GM18517 (cell line): ENCODE results near the gene VOPP1.
"Not testable (repeated sequence)": the region's sequence is repeated elsewhere in the genome, so short reads cannot be mapped to it uniquely, and the experiment has no call there.

Experiments
- ATAC-seq: cut with Tn5 transposase; IDR thresholded peaks from one replicate; pipeline ENCODE4 v1.9.1; 2021; ENCODE audit warnings: mild to moderate bottlenecking, moderate library complexity; ENCODE audit not compliant: unreplicated experiment

The VOPP1 gene

DNA sequence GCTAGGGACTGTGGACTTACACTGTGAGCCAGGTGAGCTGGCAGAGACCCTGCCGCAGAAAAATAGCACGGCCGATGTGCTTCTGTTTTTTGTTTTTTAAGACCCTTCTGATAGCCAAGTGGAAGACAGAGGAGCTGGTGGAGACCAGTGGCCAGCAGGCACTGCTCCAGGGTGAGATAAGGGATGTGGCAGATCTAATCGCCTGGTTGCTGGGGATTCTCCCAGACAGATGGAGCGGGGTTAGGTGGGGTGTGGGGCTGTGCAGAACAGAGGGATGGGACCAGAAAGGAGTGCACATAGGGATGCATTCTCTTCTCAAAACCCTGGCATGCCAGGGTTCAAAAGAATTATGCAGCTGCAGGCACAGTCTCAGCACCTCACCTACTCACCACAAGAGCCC is 82.2 kb downstream of the VOPP1 start:
- ATAC-seq: no peak

DNA sequence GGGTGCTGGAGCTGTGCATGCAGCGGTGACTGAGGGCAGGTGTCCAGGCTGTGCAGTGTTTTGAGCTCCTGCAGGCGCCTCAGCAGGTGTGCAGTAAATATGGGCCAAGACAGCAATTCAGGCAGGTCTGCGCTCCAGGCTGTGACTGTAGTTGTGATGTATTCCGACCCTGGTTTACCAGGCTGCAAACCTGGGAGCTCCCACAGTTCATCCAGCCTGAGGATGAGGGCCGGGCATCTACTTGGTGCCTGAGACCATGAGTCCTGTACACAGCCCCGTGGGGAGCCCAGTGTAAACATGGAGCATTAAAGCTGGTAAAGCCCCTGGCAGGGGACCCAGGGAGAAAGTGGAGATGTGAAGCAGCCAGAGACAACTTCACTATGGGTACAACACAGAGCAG is 82.8 kb downstream of the VOPP1 start:
- ATAC-seq: no peak

DNA sequence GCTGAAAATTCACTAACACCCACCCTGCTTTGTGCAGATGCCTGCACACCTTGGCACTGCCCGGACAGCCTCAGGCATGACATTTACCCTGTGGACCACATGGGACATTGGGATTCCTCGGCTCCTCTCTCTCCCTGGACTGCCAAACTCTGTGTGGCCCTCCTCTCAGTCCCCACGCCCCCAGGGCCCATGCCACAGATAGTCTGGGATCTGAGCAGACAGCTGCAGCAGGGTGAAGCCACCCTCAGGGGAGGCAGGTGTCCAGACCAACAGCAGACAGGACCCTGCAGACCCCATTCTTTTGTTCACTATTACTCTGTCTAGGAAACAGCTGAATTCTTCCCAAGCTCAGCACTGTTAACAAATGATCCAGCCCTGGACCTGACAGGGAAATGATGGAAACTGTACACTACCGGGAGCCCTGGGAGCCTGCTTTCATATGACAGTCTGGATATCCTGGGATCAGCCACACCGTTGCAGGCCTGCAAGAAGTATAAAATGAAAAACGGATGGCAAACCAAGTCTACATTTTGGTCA is 83.4 kb downstream of the VOPP1 start:
- no peak for ATAC-seq

DNA sequence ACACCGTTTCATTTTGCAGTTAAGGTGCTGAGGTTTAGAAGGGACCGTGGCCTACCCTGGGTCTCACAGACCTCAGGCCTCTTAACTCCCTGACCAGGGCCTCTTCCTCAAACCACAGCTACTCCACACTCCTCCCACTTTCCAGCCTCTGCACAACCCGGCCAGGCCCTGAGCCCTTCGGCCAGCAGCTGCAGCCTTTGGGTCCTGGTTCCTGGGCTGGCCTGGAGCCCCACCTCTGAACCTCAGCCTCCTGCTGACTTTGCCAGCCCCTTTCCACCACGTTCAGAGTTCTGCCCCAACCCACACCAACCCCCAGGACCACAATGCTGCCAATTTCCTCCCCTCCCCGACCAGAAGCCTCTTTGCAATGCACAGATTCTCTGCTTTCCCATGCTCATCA is 84.1 kb downstream of the VOPP1 start:
- no peak for ATAC-seq

DNA sequence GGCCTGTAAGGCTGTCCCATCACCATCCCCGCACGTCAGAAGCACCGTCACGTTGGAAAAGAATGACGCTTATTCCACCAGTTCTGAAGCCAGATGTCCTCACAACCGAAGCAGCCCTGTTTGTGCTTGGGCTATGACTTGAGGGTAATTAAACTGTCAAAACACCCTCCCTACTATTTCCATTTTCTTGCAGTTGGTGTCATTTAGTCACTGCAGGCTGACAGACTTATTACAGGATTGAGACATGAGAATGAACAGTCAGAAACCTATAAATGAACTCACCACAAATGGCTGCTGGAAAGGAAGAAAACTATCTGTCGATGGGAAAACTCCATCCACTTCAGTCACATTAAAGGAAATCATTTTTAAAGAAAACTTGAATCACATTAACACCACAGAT is 85.3 kb downstream of the VOPP1 start:
- ATAC-seq: no peak

DNA sequence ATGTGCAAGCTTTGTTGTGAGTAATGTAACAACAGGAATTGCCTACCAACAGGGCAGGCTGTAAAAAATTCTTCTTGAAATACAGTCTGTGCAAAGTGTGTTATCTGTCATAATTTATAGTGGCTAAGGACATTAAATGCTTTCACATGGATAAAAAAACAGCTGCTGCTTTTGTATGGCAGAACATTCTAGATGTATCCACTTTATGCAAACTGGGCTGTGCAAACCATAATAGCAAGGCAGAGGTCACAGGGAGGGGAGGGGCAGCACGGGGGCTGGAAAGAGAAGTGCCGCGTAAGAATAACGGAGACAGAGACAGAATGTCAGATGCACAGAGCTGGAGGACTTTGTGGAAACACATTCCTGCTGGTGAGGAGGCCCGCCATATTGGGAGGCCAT is 86.1 kb downstream of the VOPP1 start:
- ATAC-seq: no peak

DNA sequence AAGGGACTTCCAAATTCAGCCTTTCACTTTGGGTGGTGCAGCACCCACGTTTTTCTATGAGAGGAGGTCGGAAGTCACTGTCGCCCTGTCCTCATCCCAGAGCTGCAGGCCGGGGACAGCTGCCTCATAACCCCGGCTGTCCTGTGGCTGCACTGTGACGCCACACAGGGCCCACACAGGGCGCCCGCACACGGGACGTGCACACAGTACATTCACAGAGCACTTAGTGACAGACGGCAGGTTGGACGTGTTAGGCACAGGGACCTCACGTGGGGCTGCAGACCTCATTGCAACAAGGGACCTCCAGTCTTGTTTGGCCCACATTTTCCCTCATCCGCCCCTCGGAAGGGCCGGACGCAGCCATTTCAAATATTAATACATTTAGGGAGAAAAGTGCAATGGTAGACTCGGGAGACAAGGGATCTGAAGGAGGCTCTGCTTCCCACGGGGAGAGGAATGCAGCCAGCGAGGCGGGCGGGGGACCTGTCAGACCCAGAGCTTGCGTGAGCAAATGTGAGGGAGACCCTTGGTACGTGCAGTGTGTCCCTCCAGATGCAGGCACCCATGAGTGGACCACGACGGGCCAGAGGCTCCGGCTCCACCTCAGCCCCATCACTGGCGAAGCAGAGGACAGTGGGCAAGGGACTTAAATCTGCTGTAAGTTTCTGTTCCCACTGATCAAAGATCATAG is 86.7 kb downstream of the VOPP1 start:
- no peak for ATAC-seq

DNA sequence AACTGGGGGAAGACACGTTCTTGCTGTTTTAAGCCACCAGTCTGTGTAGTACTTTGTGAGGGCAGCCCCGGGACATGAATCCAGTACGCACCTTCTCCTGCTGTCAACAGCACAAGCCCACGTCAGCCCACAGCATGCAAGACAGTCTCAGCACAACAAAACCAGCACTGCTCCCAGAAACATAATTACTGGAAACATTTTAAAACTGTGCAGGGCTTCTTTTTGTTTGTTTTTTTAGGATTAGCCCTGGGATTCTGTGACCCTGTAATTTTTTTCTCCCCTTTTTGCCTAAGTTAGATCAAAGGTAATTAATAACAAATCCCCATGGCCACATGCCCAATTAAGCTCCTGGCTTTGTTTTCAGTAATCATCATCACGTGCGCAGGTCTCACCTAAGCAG is 87.5 kb downstream of the VOPP1 start:
- ATAC-seq: no peak

DNA sequence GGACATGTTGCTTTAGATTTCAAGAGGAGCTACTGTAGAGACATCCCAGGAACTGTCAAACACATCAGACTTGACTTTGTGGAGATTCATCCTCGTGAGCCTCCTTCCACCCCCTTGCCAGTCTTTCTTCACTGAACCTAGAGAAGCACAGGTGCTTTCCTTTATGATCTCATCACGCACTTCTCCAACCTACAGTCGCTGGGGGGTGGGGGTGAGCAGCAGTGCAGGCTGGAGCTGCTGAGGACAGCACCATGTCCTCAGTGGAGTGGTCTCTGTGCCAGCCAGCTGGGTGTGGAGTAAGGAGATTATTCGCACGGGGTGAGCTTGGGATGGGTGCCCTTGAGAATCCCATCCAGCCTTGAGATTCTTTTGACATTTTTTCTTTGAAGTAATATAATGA is 88.1 kb downstream of the VOPP1 start:
- ATAC-seq: no peak

DNA sequence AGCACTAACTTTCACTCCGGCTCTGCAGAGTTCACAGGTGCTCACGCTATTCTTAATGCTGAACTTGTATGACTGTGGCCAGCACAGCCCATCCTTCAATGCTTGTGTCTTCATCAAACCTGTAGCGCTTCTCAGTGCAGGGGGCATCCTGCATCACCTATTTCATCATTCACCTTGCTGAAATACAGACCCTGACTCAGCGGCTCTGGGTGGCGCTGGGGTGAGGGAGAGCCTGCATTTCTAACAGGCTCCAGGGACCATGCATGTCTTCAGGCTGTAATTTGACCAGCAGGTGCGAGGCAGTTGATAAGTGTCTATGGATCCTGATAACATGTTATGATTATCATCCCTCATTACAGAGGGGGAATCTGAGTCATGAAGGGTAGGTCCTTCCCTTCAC is 89.3 kb downstream of the VOPP1 start:
- ATAC-seq: no peak

DNA sequence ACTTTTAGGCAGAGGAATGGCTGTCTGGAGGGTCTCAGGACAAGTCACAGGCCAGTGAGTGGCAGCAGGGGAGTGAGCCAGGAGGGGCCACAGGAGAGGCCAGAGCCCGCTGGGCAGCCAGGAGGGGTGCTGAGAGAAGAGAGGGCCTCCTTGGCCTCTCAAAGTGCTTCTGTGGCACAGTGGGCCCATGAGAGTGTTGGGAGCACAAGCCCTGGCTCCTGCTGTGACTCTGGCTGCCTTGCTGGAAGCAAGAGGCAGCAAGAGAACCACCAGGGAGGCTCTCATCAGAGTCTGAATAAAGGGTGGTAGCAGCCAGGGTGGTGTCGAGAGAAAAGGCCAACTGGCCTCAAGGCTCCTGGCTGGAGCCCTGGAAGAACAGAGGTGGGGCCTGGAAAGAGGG is 91.1 kb downstream of the VOPP1 start:
- no peak for ATAC-seq

DNA sequence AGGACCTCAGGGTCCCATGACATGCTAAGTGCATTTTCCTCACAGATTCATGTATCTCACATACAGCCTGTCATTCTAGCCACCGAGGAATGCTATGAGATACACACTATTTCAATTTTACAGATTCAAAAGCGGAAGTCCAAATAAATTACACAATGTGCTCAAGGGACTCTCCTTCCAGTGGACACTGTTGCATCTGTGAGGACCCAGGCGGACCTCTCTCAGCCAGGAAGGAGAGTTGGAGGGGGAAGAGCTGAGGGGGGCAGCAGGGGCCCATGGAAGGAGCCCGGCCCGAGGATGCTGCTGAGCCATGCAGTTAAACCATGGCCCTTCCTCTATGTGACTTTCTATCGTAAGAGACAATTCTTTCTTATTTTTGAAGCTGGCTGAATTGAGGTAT is 93.6 kb downstream of the VOPP1 start:
- no peak for ATAC-seq

DNA sequence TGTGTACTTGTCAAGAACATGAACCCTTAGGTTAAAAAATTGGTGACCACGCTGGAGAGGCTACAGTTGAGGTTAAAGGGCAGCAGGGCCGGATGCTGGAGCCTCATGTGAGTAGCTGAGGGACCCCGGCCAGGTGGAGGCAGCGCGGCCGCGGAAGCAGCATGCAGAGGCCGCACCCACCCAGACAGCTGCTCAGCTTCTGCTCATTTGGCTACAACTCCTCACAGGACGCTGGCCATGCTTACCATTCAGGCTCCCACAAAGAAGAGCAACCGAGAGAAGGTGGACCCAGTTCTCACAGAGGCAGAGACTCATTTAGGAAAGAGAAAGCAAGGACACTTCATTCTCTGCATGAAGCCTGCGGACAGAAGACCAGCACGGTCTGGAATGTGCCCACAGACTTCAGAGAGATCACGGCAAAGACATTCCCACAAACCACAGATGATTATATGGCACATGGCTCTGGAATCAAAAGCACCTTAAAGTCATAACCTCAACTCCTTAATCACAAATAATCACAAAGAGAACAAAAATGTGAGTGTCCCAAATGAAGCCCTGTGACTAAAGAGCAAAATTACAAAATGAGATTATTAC is 94.4 kb downstream of the VOPP1 start:
- no peak for ATAC-seq

DNA sequence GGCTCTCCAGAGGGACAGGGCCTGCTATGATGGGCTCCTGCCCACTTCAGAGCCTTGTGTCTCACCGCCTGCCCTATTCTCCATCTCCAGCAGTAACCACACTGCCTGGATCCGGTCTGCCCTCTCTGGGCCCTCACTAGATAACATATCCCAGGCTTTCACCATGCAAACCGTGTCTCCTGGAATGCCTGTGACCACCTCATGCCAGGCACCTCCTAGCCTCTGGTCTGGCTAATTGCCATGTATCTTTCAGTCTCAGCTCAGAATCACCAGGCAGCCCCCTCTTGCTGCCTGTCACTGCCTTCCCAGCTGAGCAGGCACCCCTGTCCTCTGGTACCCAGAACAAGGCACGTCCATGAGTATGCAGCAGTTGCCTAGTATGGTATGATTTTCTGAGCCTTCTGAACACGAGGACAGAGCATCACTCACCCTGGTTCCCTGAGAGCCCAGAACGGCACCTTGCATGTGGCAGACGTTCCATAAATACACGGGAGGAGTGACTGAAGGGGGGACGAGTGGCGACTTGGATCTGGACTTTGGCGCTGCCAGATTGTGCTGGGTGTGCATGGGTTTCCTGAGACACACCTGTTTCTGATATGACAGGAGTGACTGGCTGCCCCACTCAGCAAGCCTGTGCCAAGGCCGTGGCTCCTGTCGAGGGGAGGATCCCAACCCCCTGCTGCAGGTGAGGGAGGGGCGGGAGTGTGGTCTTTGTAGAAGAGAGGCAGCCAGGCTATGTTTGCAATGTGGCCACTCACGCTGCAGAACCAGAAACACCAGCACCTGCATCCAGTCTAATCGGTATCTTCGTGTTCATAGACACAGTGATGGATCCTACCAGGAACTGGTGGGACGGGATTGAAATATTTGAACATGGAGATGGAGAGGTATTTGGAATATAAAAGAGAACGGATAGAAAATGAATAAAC is 95.2 kb downstream of the VOPP1 start:
- no peak for ATAC-seq

DNA sequence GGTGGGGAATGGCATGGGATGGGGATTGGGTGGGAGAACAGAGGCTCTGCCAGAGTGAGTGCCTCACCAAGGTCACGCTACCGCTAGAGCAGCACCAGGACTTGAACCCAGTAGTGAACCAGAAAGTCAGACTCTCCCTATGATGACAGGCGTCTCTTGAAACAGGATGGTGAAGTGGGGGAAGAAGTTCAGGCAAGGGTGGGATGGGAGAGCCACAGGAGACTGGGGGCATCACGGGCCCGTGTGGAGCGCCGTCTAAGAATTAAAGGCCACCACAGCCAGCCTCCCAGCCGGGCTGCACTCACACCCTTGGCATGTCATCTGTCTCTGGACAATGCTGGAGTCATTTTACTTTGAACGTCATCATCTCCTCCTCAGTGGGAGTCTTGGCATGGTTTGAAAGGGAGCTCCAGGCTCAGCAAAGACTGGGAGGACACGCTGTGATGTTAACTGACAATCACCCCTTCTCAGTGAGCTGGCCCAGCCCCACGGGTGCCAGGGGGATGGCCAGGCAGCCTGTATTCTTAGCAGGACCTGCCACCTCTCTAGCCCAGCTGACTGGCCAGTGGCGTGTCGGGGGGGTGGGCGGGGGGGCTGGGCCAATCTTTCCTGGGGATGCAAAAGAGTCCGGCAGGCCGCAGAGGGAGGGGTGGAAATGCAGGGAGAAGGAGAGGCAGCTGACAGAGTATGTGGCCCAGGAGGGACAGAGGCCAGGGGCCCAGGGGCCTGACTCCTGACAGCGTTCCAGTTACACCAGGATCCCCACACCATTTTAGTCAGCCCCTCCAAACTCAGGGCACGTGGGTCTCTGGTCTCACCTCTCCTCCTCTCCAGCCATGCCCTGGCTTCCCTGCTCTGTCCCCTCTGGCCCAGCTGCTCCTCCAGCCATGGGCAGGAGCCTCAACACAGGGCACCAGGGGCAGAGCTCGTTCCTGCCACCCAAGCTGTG is 96.2 kb downstream of the VOPP1 start:
- ATAC-seq: no peak

DNA sequence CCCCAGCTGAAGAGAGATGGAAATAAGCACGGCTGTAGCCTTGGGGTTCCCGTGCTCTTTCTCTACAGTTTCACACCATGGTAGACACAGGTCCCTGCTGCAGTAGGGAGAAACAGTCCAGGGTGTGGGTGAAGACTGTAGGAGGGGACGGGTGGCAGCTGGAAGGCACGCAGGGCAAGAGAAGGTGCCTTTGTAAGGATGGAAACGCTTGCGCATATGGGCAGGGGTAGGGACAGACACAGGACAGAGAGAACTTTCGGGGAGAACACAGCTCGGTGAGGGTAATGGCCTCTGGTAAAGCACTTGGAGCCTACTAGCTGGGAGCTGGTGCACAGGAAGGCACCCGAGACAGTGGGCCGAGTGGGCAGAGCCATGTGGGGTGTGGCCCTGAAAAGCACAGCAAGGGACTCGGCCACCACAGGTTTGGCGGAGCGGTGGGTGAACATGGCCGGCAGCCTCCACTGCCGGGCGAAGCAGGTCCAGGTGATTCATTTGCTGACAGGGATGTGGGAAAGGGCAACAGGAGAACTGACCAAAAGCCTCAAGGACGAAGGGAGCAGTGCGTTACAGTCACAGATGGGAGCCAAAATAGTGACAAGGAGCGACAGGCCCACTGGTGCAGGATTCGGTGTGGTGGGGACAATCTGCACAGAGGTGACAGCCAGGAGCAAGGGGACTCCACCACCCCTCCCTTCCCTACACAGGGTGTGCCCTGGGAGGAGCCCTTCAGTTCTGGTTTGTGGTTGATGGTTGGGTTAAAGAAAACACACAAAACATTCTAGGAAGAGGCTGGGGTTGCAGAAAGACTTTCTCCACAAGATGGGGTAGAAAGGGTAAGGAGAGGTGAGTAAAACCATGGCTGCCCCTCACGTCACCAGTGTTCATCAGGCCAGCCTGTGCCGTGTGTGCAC is 97.1 kb downstream of the VOPP1 start:
- ATAC-seq: no peak

DNA sequence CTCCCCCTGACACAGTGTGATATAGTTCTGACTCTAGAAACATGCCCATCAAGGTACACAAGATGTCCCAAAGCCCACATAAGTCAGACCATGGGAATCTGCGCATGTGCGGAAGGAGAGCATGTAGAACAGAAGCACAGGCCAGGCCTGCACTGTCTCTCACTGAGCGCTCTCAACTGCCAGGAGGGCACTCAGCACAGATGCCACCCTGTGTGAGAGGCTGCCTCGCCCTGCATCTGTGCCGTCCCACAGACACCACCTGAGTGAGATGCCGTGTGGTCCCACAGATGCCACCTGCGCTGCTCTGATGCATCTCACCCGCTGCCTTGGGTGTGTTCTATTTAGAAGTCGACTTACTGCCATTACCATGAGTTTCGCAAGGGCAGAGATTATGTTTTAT is 98.4 kb downstream of the VOPP1 start:
- no peak for ATAC-seq

DNA sequence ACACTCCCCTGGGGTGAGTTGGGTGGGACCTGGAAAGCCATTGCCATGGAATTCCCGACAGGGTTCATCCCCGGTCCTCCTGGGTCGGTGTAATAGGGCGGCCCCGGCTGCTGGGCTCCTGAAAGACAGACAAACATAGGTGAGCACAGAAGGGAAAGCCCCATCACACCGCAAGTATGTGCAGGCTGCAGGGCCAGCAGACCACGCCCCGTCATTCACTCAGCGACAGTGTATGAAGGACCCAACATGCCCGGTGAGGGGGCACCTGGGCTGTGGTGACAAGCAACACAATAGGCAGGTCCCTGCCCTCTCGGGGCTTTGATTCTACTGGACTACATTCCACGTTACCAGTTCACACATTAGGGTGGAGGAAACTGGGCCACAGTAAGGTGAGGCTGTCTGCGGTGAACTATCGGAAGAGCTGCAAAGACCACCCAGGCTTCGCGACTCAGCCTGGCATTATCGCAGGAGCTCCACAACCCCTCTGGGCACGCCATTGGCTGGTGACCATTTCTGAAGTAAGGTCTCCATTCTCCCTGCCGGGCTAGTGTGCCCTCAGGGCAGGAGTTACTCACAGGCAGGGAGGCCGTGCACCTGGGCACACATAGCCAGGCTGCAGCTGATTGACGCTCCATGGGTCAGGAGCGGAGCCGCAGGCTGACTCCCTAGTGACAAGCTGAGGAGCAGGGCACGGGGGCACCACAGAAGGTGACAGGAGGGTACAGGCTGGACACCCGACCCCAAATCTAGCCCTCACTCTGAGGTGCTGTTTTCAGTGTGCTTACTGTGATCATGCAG is 99.2 kb downstream of the VOPP1 start:
- ATAC-seq: no peak

DNA sequence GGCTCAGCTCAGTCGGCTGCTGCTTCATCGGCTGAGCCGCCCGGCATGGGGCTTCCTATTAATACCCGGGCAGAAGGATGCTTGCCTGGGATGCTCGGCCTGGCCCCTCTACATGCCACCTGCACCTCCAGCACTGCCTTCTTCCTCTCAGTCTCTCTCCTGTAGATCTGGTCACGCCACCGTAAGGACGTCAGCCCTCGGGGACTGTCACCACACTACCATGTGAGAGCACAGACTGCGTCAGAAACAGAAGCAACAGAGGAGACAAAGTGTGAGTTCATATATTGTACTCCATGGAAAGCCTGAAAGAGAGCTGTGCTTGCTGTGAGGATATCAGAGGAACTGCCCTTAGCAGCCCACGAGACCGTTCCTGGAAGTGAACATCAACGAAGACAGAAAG is 99.9 kb downstream of the VOPP1 start:
- not testable (repeated sequence) for ATAC-seq
